NCI-H2107 treated with DMSO at 0.1 percent for 48 hours (cell line): ENCODE measurements around the gene CD68.

Experiments used
- DNase-seq: peaks from one replicate; lab custom pipeline; 2025; ENCODE audit not compliant: unreplicated experiment; lab: John Stamatoyannopoulos, UW

Gene CD68

DNA sequence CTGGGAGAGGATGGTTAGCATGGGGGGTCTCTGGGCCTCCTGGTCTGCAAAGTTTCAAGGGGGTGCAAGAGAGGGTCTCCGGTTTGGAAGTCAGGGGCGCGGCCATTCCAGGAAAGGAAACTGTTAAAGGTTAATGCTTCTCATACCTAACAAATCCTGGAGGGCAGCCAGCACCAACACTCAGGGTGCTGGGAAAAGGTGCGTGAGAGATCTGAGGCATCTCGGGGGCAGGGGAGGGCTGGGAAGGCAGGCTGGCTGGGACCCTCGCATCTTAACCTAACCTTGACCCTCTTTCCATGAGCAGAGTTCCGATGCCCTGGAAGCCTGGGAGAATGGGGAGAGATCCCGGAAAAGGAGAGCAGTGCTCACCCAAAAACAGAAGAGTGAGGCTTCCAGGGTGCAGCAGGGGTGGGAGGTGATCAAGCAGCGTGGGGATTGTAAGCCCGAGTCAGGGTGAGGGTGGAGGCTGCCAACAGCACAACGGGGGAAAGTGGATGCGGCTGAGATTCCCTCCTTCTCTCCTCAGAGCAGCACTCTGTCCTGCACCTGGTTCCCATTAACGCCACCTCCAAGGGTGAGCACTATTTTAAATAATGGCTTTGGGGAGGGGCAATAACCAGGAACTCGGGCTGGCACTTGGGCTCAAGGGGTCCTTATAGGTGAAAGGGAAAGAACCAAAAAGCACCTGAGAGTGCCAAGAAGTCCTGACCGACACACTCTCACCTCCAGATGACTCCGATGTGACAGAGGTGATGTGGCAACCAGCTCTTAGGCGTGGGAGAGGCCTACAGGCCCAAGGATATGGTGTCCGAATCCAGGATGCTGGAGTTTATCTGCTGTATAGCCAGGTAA, 19.9 kb upstream of the CD68 start:
- no peak for DNase-seq

DNA sequence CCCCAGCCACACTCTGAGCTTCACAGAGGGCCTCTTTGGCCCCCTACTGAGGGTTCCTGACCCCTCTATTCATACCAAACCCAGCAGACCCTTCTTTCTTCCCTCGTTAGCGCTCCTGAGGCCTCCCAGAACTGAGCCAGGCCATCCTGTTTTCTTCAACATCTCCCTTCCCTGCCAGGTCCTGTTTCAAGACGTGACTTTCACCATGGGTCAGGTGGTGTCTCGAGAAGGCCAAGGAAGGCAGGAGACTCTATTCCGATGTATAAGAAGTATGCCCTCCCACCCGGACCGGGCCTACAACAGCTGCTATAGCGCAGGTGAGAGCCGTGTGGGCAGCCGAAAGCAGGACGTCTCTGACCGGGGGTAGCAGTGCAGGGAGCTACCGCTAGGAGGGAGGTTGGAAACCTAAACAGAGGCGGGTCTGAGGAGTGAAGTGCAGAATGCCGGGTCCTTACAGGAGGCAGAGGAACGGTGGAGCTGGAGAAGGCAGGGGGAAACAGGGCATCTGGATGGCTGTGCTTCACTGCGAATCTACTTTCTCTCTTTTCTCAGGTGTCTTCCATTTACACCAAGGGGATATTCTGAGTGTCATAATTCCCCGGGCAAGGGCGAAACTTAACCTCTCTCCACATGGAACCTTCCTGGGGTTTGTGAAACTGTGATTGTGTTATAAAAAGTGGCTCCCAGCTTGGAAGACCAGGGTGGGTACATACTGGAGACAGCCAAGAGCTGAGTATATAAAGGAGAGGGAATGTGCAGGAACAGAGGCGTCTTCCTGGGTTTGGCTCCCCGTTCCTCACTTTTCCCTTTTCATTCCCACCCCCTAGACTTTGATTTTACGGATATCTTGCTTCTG, 19.0 kb upstream of the CD68 start:
- no peak for DNase-seq

DNA sequence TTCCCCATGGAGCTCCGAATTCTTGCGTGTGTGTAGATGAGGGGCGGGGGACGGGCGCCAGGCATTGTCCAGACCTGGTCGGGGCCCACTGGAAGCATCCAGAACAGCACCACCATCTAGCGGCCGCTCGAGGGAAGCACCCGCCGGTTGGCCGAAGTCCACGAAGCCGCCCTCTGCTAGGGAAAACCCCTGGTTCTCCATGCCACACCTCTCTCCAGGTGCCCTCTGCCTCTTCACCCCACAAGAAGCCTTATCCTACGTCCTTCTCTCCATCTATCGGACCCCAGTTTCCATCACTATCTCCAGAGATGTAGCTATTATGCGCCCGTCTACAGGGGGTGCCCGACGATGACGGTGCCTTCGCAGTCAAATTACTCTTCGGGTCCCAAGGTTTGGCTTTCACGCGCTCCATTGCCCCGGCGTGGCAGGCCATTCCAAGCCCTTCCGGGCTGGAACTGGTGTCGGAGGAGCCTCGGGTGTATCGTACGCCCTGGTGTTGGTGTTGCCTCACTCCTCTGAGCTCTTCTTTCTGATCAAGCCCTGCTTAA, 18.3 kb upstream of the CD68 start:
- DNase-seq: peak; percentile 59

DNA sequence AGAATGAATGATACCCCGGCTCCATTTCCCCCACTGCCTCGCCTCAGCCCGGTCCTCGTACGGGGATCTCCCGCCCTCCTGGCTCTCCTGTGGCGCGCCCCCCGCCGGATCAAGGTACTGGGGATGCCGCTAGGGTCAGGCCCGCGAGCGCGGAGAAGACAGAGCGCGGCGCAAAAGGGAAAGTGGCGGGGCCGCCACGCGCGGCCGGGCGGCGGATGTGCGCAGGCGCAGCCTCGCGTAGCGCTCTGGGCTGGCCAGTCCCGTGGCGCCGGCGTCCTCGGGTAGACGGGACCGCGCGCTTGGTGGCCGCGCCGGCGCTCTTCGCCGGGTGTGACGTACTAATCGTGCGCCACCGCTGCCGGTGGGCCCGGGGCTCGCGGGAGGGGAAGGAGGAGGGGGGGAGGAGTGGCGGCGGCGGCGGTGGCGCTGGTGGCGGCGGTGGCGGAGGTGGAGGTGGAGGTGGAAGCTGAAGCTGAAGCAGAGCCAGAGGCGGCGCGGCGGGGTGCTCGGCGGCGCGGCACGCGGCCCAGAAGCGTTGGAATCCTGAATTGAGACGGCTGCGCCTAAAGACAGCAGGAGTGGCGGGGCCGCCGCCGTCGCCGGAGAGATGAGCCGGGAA, 17.7 kb upstream of the CD68 start, which contains the start of gene SENP3:
TSS of gene SENP3 (plus strand) at position 331 of the 619 bp plus-strand sequence. CDS start 1,158 bp downstream, outside the sequence.
- no peak for DNase-seq

DNA sequence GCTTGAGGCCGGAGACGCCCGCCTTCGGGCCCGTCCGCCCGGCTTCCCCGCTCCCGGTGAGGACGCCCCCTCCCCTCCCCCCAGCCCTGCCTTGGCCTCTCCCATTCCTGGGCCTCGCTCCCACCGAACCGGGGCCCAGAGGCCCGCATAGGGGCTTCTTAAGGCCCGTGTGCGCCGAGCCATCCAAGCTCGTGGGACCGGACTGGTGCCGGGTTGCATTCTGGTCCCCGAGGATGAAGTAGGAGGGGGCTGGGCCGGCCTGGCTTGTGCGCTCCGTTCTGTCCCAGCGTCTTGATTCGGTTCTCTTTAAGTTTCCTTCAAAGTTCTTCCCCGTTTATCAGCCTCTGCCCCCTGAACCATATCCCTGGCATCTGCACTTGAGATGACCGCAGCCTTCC, 17.2 kb upstream of the CD68 start:
- no peak for DNase-seq

DNA sequence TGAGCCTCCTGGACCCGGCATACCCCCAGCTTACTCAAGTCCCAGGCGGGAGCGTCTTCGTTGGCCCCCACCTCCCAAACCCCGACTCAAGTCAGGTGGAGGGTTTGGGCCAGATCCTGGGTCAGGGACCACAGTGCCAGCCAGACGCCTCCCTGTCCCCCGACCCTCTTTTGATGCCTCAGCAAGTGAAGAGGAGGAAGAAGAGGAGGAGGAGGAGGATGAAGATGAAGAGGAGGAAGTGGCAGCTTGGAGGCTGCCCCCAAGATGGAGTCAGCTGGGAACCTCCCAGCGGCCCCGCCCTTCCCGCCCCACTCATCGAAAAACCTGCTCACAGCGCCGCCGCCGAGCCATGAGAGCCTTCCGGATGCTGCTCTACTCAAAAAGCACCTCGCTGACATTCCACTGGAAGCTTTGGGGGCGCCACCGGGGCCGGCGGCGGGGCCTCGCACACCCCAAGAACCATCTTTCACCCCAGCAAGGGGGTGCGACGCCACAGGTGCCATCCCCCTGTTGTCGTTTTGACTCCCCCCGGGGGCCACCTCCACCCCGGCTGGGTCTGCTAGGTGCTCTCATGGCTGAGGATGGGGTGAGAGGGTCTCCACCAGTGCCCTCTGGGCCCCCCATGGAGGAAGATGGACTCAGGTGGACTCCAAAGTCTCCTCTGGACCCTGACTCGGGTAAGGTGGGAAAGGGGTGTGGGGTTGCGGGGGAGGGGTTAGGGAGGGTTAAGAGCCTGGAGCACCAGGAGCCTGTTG, 16.1 kb upstream of the CD68 start:
- no peak for DNase-seq

DNA sequence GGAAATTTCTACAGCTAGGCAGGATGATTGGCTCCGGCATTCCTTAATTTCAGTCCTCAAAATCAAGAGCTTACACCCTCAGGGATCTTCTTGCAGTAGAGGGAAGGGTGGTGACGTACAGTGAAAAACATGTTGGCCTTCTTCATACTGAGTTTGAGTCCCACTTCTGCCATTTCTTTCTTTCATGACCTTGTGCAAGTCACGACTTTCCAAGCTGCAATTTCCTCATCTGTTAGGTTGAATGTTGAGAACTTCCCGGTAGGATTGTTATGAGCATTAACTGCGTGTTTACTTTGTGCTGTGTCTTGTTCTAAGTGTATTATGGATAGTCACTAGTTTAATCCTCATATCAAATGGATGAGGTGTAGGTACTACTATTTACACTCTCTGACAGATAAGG, 9.9 kb upstream of the CD68 start:
- no peak for DNase-seq

DNA sequence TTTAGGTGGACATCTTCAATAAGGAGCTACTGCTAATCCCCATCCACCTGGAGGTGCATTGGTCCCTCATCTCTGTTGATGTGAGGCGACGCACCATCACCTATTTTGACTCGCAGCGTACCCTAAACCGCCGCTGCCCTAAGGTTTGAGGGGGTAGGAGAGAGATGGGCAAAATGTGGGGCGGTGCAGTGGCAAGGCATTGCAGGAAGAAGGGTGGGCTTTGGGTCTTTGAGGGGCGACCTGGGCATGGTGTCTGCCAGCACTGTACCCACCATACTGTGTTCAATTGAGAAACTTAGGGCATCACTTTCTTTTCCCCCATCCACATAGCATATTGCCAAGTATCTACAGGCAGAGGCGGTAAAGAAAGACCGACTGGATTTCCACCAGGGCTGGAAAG, 9.1 kb upstream of the CD68 start:
- no peak for DNase-seq

DNA sequence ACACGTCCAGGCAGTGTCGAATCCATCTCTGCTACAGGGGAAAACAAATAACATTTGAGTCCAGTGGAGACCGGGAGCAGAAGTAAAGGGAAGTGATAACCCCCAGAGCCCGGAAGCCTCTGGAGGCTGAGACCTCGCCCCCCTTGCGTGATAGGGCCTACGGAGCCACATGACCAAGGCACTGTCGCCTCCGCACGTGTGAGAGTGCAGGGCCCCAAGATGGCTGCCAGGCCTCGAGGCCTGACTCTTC, 7.2 kb upstream of the CD68 start:
- no peak for DNase-seq

DNA sequence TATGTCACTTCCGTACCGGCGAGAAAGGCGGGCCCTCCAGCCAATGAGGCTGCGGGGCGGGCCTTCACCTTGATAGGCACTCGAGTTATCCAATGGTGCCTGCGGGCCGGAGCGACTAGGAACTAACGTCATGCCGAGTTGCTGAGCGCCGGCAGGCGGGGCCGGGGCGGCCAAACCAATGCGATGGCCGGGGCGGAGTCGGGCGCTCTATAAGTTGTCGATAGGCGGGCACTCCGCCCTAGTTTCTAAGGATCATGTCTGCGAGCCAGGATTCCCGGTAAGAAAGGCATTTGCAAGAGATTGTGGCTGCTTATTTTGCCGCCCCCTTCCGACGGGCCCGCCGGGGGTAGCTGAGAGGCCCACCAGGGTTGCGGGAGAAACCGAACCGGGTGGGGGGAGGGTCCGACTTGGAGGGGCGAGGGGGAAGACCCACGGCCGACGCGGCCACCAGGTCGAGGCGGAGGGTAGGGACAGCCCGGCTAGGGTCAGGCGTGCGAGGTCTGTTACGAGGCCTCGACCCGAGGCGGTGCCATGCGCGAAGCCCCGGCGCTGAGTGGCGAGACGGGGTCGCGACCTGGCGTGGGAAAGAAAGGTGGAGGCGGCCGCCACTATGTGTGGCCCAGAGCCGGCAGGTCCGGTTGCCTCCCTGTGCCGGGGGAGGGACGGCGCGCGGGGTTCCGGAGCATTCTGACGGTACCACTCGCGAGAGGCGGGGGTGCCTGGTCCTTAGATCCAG, 6.7 kb upstream of the CD68 start:
- peak; percentile 76 for DNase-seq

DNA sequence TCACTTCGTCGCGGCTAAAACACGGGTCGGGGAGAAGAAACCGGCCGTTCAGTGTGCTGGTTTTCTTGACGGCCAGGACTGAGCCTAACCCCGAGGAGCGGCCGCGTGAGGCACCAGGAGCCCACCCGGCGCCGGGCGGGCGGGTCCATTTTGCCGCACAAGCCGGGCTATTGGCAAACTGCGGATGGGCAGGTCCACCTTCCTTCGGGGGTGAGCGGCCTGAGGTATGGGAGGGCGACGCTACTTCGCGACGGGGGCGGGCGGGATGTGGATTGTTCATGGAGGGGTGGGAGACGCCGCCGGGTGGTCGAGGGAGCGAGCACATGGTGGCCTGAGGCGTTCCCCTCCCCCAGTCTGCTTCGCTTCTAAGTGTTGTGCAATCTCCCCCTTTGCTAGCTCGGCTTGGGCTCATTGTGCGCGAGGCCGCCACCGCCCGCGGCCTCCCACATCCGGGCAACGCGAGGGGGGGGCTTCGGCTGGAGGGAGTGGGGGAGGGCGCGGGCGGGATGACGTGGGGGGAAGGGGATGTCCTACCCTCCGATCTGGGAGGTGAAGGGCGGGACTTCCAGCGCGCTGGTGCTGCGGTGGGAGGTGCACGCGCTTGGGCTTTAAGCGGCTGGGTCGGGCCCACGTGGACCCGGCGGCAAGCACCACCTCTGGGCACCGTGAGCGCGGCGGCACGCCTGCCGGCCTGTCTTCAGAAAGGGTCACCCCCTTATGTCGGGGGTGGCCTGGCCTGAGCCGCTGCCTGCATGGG, 5.9 kb upstream of the CD68 start:
- DNase-seq: no peak

DNA sequence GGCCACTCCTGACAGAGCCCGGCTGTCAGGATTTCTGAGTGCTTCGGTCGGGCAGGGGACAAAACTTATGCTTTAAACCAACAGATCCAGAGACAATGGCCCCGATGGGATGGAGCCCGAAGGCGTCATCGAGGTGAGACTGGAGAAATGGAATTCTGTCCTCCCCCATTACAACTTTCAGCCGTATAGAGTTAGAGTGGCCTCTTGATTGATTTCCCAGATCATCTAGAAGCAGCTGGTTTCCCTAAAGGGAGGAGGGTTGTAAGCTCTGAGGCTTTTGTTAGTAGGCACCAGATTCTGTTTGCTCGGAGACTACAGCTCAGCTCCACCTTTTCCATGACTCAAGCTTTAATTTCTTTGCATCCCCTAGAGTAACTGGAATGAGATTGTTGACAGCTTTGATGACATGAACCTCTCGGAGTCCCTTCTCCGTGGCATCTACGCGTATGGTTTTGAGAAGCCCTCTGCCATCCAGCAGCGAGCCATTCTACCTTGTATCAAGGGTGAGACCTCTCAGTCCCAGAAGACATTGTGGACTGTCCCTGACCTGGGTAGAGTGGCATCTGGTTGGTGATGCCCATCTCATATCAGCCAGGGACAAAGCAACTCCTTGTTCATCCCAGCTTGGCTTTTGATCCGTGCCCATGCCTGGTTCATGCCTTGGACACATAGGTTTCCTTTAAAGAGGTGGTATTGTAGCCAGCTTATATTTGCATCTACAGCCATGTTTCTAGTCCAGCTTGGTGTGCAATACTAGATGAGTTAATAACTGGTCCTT, 5.1 kb upstream of the CD68 start:
- no peak for DNase-seq

DNA sequence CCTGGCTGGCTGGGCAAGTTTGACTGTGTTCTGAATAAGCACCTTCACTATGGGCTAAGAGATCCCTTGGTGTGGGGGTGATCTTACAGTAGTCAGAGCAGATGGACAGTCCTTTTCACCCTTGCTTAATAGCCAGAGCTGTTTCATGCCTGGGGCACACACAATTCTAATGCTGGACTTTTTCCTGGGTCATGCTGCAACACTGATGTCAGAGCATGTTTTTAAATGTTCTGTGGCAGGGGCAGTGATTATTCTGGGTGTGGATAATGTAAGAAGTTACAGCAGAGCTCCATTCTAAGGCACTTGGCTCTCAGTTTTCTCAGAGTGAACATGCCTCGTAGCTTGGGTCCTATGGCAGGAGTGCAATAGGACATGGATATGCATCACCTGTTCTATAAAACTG, 4.0 kb upstream of the CD68 start:
- no peak for DNase-seq

DNA sequence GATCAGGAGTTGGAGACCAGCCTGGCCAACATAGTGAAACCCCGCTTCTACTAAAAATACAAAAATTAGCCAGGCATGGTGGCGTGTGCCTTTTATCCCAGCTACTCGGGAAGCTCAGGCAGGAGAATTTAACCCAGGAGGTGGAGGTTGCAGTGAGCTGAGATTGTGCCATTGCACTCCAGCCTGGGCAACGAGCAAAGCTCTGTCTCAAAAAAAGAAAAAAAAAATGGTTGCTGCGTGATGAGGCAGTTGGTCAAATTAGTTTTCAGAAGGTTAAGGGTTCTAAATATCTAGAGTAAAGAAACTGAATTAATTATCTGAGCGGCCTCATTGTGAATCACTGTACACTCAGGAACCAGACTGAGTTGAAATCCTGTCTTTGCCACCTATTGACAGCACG, 3.5 kb upstream of the CD68 start:
- DNase-seq: no peak

DNA sequence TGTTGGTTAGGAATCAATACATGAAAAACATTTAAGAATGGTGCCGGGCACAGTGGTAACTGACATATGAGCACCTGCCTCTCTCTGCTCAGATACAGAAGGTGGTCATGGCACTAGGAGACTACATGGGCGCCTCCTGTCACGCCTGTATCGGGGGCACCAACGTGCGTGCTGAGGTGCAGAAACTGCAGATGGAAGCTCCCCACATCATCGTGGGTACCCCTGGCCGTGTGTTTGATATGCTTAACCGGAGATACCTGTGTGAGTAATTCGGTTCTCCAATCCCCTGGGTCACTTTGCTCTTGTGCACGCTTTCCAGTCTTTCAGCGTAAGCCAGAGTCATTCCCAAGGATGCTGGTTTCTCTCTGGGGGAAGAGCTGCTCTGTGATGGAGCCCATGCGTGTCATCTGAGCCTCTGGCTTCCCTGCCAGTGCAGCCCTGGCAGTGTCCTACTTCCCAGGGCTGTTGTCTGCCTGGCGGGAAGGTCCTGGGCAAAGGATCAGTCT, 3.0 kb upstream of the CD68 start:
- DNase-seq: no peak

DNA sequence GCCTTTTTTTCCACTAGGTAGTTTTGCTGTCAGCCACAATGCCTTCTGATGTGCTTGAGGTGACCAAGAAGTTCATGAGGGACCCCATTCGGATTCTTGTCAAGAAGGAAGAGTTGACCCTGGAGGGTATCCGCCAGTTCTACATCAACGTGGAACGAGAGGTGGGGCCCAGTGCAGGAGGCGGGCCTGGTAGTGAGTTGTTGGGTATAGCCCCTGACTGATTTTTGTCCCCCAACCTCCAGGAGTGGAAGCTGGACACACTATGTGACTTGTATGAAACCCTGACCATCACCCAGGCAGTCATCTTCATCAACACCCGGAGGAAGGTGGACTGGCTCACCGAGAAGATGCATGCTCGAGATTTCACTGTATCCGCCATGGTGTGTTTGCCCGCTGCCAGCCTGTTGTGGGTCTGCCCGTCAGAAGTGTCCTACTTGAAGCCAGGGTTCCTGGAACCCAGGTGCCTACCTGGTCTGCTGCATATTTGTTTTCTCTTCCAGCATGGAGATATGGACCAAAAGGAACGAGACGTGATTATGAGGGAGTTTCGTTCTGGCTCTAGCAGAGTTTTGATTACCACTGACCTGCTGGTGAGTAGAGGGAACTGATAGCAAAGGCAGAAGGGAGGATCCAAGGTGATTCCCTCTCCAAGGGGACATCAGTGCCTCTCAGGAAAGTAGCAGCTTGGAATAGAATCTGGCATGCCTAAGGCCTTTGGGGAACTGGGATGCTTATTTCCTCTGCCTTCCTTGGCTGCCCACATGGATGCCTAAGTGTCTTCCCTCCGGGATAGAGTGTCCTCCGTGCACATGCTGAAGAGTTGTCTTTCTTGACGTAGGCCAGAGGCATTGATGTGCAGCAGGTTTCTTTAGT, 1.9 kb upstream of the CD68 start:
- DNase-seq: no peak

DNA sequence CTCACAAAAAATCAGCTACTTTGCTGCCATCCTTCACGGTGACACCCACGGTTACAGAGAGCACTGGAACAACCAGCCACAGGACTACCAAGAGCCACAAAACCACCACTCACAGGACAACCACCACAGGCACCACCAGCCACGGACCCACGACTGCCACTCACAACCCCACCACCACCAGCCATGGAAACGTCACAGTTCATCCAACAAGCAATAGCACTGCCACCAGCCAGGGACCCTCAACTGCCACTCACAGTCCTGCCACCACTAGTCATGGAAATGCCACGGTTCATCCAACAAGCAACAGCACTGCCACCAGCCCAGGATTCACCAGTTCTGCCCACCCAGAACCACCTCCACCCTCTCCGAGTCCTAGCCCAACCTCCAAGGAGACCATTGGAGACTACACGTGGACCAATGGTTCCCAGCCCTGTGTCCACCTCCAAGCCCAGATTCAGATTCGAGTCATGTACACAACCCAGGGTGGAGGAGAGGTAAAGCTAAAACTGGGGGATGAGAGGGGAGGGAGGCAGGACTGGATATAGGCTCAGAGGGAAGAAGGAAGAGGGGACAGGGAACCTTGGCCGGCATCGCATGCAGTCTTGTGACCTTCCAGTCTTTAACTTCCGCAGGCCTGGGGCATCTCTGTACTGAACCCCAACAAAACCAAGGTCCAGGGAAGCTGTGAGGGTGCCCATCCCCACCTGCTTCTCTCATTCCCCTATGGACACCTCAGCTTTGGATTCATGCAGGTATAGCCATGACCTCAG, 581 bp downstream of the CD68 start:
- no peak for DNase-seq
